H1 (cell line): Measurements from ENCODE around the gene ACVR2B. TPM values are rescaled to one million over a fixed set of nuclear protein-coding genes. Genes with fewer than 3 reads are reported as not detected.

Experiments used
- CTCF ChIA-PET: fragments of 300-600 bp; sonication (Branson Sonifier 250); formaldehyde crosslinking; loops from one replicate; lab custom pipeline; 2021; ENCODE audit not compliant: partially characterized antibody; lab: Charles Lee
- POLR2A ChIA-PET: fragments of 300-600 bp; sonication (Branson Sonifier 250); formaldehyde crosslinking; loops from one replicate; lab custom pipeline; 2021; ENCODE audit warnings: inconsistent platforms; ENCODE audit not compliant: partially characterized antibody; lab: Charles Lee
- DNase-seq, 2 experiments: peaks; one replicate each; pipeline versions ENCODE4 v3.0.0 to v3.0.0-alpha.2; 2010 to 2022; ENCODE audit warnings: low spot score in 2 of 2, low read depth in 1 of 2, mixed read lengths in 1 of 2
- FAIRE-seq: peaks from 2 replicates; lab custom pipeline; 2011; peaks lifted over from hg19 to GRCh38; lab: Jason Lieb, UNC
- H2AFZ ChIP-seq: 2 replicates; pipeline ENCODE4 v1.8.1; 2012; ENCODE audit warnings: low read length, inconsistent platforms
- H2AK5ac ChIP-seq: 2 replicates; pipeline ENCODE4 v1.6.1; 2013; ENCODE audit warnings: low read depth, low read length
- H2BK120ac ChIP-seq: replicated peaks from 2 replicates; pipeline ENCODE3; 2013; ENCODE audit warnings: low read depth, low read length, inconsistent platforms
- H2BK12ac ChIP-seq: 2 replicates; pipeline ENCODE4 v1.6.1; 2013; ENCODE audit warnings: low read depth, low read length
- H2BK15ac ChIP-seq: 2 replicates; pipeline ENCODE4 v1.6.1; 2013; ENCODE audit warnings: low read length
- H2BK20ac ChIP-seq: 2 replicates; pipeline ENCODE4 v1.6.1; 2013; ENCODE audit warnings: low read length
- H2BK5ac ChIP-seq: 2 replicates; pipeline ENCODE4 v1.6.1; 2013; ENCODE audit warnings: low read depth, low read length
- H3K14ac ChIP-seq: 2 replicates; pipeline ENCODE4 v1.6.1; 2013; ENCODE audit warnings: inconsistent platforms; ENCODE audit not compliant: insufficient read length
- H3K18ac ChIP-seq: 2 replicates; pipeline ENCODE4 v1.6.1; 2013; ENCODE audit warnings: low read length; ENCODE audit errors: extremely low read depth
- H3K23ac ChIP-seq: 2 replicates; pipeline ENCODE4 v1.6.1; 2013; ENCODE audit warnings: inconsistent platforms; ENCODE audit not compliant: insufficient read length
- H3K23me2 ChIP-seq: 2 replicates; pipeline ENCODE4 v1.6.1; 2013; ENCODE audit warnings: low read depth, low read length
- H3K27ac ChIP-seq: 2 replicates; pipeline ENCODE4 v1.6.1; 2011; ENCODE audit warnings: low read depth, low read length, inconsistent platforms
- H3K27me3 ChIP-seq, 4 experiments: replicated peaks in 1 of 4; 1 replicate in 1 of 4; 2 replicates in 3 of 4; pipeline versions ENCODE4 v1.6.1 to v1.8.1; 2011 to 2013; ENCODE audit warnings: low read length in 3 of 4, mild to moderate bottlenecking in 3 of 4, inconsistent platforms in 2 of 4, mixed read lengths in 2 of 4, moderate library complexity in 1 of 4; ENCODE audit not compliant: control insufficient read depth in 3 of 4, insufficient read depth in 3 of 4; ENCODE audit errors: extremely low read depth in 1 of 4
- H3K36me3 ChIP-seq, 4 experiments: 2 replicates each; pipeline versions ENCODE4 v1.6.1 to v1.8.1; 2011 to 2013; ENCODE audit warnings: mild to moderate bottlenecking in 4 of 4, low read length in 3 of 4, moderate library complexity in 2 of 4, control low read depth in 1 of 4, inconsistent platforms in 1 of 4; ENCODE audit not compliant: insufficient read depth in 4 of 4, control insufficient read depth in 2 of 4
- H3K4ac ChIP-seq: replicated peaks from 2 replicates; pipeline ENCODE3; 2013; ENCODE audit warnings: low read length, low read depth, mixed read lengths, inconsistent platforms; ENCODE audit not compliant: insufficient read length
- H3K4me1 ChIP-seq, 4 experiments: replicated peaks in 1 of 4; 1 replicate in 1 of 4; 2 replicates in 3 of 4; pipeline versions ENCODE4 v1.6.1 to v1.8.1; 2011 to 2013; ENCODE audit warnings: low read length in 3 of 4, inconsistent platforms in 2 of 4, mixed read lengths in 1 of 4; ENCODE audit not compliant: insufficient read depth in 4 of 4, control insufficient read depth in 3 of 4
- H3K4me2 ChIP-seq, 2 experiments: 2 replicates each; pipeline versions ENCODE4 v1.6.1 to v1.8.1; 2011 to 2013; ENCODE audit warnings: low read depth in 2 of 2, low read length in 2 of 2, control low read depth in 1 of 2, inconsistent platforms in 1 of 2, mild to moderate bottlenecking in 1 of 2; ENCODE audit not compliant: insufficient read depth in 1 of 2
- H3K4me3 ChIP-seq, 4 experiments: fragments of 200-600, 300-600 bp in 1 of 4; sonication (generic), shearing (Covaris generic), sonication (Bioruptor Twin) in 1 of 4; 2 replicates each; pipeline versions ENCODE4 v1.5.1 to v1.8.1; 2011 to 2016; ENCODE audit warnings: low read length in 4 of 4, low read depth in 3 of 4, control low read depth in 2 of 4, inconsistent platforms in 2 of 4, mild to moderate bottlenecking in 2 of 4, mixed read lengths in 1 of 4, moderate library complexity in 1 of 4; ENCODE audit not compliant: insufficient read depth in 2 of 4; ENCODE audit errors: extremely low read depth in 1 of 4
- H3K56ac ChIP-seq: replicated peaks from 2 replicates; pipeline ENCODE3; 2013; ENCODE audit warnings: low read depth, mild to moderate bottlenecking, mixed read lengths, low read length, inconsistent platforms; ENCODE audit not compliant: insufficient read length
- H3K79me1 ChIP-seq: 2 replicates; pipeline ENCODE4 v1.6.1; 2013; ENCODE audit warnings: low read depth, low read length, control low read depth
- H3K79me2 ChIP-seq, 2 experiments: 2 replicates each; pipeline versions ENCODE4 v1.6.1 to v1.8.1; 2012 to 2013; ENCODE audit warnings: low read length in 2 of 2, mild to moderate bottlenecking in 2 of 2, inconsistent platforms in 1 of 2; ENCODE audit not compliant: insufficient read depth in 2 of 2, control insufficient read depth in 1 of 2
- H3K9ac ChIP-seq, 4 experiments: replicated peaks in 1 of 4; 1 replicate in 1 of 4; 2 replicates in 3 of 4; pipeline versions ENCODE4 v1.6.1 to v1.8.1; 2011 to 2013; ENCODE audit warnings: low read depth in 3 of 4, low read length in 3 of 4, control low read depth in 2 of 4, mild to moderate bottlenecking in 2 of 4, moderate library complexity in 2 of 4, inconsistent platforms in 1 of 4; ENCODE audit errors: extremely low read depth in 1 of 4
- H3K9me3 ChIP-seq, 2 experiments: 2 replicates each; pipeline versions ENCODE4 v1.6.1 to v1.8.1; 2012 to 2013; ENCODE audit warnings: mild to moderate bottlenecking in 2 of 2, moderate library complexity in 2 of 2, control low read depth in 1 of 2, inconsistent platforms in 1 of 2, low read depth in 1 of 2, low read length in 1 of 2, mixed read lengths in 1 of 2; ENCODE audit not compliant: insufficient read depth in 2 of 2
- H4K20me1 ChIP-seq, 2 experiments: replicated peaks in 1 of 2; 2 replicates each; pipeline versions ENCODE3 to v1.8.1; 2011 to 2013; ENCODE audit warnings: inconsistent platforms in 2 of 2, low read length in 2 of 2, mild to moderate bottlenecking in 1 of 2; ENCODE audit not compliant: insufficient read depth in 2 of 2, control insufficient read depth in 1 of 2
- H4K5ac ChIP-seq: 2 replicates; pipeline ENCODE4 v1.6.1; 2013; ENCODE audit warnings: low read length, low read depth, mixed read lengths, inconsistent platforms; ENCODE audit not compliant: insufficient read length
- H4K8ac ChIP-seq: 2 replicates; pipeline ENCODE4 v1.8.0; 2013; ENCODE audit warnings: mild to moderate bottlenecking, moderate library complexity, low read length, inconsistent platforms; ENCODE audit not compliant: insufficient read depth; ENCODE audit errors: extremely low read depth
- H4K91ac ChIP-seq: replicated peaks from 2 replicates; pipeline ENCODE3; 2013; ENCODE audit warnings: low read length, mixed read lengths, inconsistent platforms; ENCODE audit not compliant: insufficient read length
- BRCA1 ChIP-seq: IDR thresholded peaks from 2 replicates; pipeline ENCODE4 v1.6.1; 2012; ENCODE audit warnings: low read depth, low read length, improper control_type of control experiment
- CTBP2 ChIP-seq: IDR thresholded peaks from 2 replicates; pipeline ENCODE4 v1.7.0; 2011; ENCODE audit warnings: borderline replicate concordance, mild to moderate bottlenecking, moderate library complexity, mixed read lengths, low read length; ENCODE audit not compliant: insufficient read depth, insufficient read length
- HDAC2 ChIP-seq, 2 experiments: fragments of 300-600 bp in 1 of 2; sonication (generic) in 1 of 2; IDR thresholded peaks; 2 replicates each; pipeline ENCODE4 v1.6.1; 2011 to 2012; ENCODE audit warnings: low read depth in 2 of 2, low read length in 2 of 2, mild to moderate bottlenecking in 2 of 2, moderate library complexity in 2 of 2, borderline replicate concordance in 1 of 2, inconsistent platforms in 1 of 2
- MAFK ChIP-seq: IDR thresholded peaks from 2 replicates; pipeline ENCODE4 v1.6.1; 2012; ENCODE audit warnings: low read depth, mild to moderate bottlenecking, improper control_type of control experiment, low read length
- NRF1 ChIP-seq: IDR thresholded peaks from 2 replicates; pipeline ENCODE4 v1.6.1; 2011; ENCODE audit warnings: mild to moderate bottlenecking, low read depth, low read length, improper control_type of control experiment
- POLR2A ChIP-seq, 2 experiments: IDR thresholded peaks; 1 replicate in 1 of 2; 2 replicates in 1 of 2; pipeline ENCODE4 v1.6.1; 2011; ENCODE audit warnings: low read depth in 2 of 2, low read length in 2 of 2, mild to moderate bottlenecking in 2 of 2; ENCODE audit errors: control extremely low read depth in 1 of 2
- TCF12 ChIP-seq: IDR thresholded peaks from 2 replicates; pipeline ENCODE4 v1.6.1; 2011; ENCODE audit warnings: low read depth, mild to moderate bottlenecking, low read length
- WGBS, 2 experiments: shearing (Covaris generic) in 1 of 2; methylation state at CpG; one replicate each; pipeline versions ENCODE4 v1.1.6 to v1.1.7; 2013 to 2015; ENCODE audit warnings: low lambda C conversion rate in 2 of 2, mixed read lengths in 2 of 2, inconsistent platforms in 1 of 2, low coverage in 1 of 2, missing lambda C conversion rate in 1 of 2; ENCODE audit not compliant: insufficient replicate concordance in 2 of 2, insufficient coverage in 1 of 2, insufficient read length in 1 of 2; ENCODE audit errors: extremely low coverage in 1 of 2, missing lambda C conversion rate in 1 of 2; 5-methylcytosine and 5-hydroxymethylcytosine counted together
- polyA plus RNA-seq, 7 experiments: library from polyadenylated mRNA; depleted of rRNA in 3 of 7; stranded (reverse) in 5 of 7; unstranded in 2 of 7; fragments of >200 nt in 5 of 7; fragments of 200-250 nt in 2 of 7; gene quantifications; 1 replicate in 5 of 7; 2 replicates in 1 of 7; 4 replicates in 1 of 7; pipeline versions ENCODE4 v1.2.1 to v1.2.3, GENCODE V29; 2011 to 2013; ENCODE audit warnings: missing spikeins in 2 of 7, mixed read lengths in 2 of 7
- total RNA-seq: library from RNA; stranded (reverse); fragmentation: NEBNext Ultra II Directional; extraction: Animal tissue kit (Norgen Biotek cat#: 25700); gene quantifications from 2 replicates; pipeline ENCODE4 v1.2.1, GENCODE V29; 2021
- TF ChIP-seq, protein P1 (sequence below), 3 experiments: IDR thresholded peaks; 1 replicate in 2 of 3; 2 replicates in 1 of 3; pipeline versions ENCODE4 v1.5.1 to v1.6.1; 2011; ENCODE audit warnings: low read length in 3 of 3, mild to moderate bottlenecking in 3 of 3, inconsistent platforms in 2 of 3, low read depth in 1 of 3, moderate library complexity in 1 of 3; ENCODE audit not compliant: insufficient read depth in 1 of 3; ENCODE audit errors: control extremely low read depth in 1 of 3
- TF ChIP-seq, protein P2 (sequence below): IDR thresholded peaks from 2 replicates; pipeline ENCODE4 v1.6.1; 2012; ENCODE audit warnings: low read length, inconsistent platforms

ACVR2B gene
- total and polyA plus RNA-seq, 2 of the 8 experiments (the other 6 are each of a cell fraction or from before 2014, with no cell fraction given): 24.7 to 109 TPM

DNA sequence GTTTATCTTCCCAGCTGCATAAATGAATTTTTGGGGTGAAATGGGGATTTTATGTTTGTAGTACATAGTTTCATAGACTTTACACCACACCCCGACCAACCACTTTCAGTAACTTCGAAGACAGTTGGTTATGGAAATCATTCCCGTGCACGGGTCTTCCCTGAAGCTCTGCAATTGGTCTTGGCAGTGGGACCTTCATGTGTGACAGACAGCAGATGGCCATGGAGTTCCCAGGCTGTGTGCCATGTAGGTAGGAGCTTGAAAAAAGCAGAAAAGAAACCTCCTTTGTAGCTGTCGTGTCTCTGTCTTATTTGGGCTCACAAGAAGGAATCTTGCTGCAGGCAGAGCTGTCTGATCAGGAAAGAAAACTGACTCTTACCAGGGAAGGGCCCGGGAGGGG, 68.3 kb downstream of the ACVR2B start:
- H3K23me2 ChIP-seq: no peaks in the 10 kb centered on the region
- no peaks in the 10 kb centered on the region for H4K20me1 ChIP-seq
- CTCF ChIA-PET: interaction anchor here (0.6 to 12.5 kb wide), 51 partner anchors 9 to 506 kb away, joined by 3 to 318 read pairs (median 5); partner anchors contain the start of genes EXOG and SCN5A
- H3K4me3 ChIP-seq: no peak overlapping the region
- no peak overlapping the region for H2BK5ac ChIP-seq
- peaks cover 3 to 12% (median 7%) of the 10 kb centered on the region in 4 experiments for H3K36me3 ChIP-seq
- H2BK12ac ChIP-seq: no peak overlapping the region
- H3K79me1 ChIP-seq: no peaks in the 10 kb centered on the region; the same call in 1 of the 2 replicates
- H4K8ac ChIP-seq: no peak overlapping the region
- H3K18ac ChIP-seq: no peak overlapping the region
- H4K5ac ChIP-seq: no peak overlapping the region
- H3K4ac ChIP-seq: no peak overlapping the region
- no peak for FAIRE-seq
- no peak overlapping the region for H3K4me2 ChIP-seq
- H3K56ac ChIP-seq: no peak overlapping the region
- H2AK5ac ChIP-seq: no peak overlapping the region
- no peak overlapping the region for H4K91ac ChIP-seq
- H3K27me3 ChIP-seq: no peaks in the 10 kb centered on the region
- H3K9me3 ChIP-seq: no peaks in the 10 kb centered on the region
- H2AFZ ChIP-seq: no peak overlapping the region
- H3K14ac ChIP-seq: no peak overlapping the region
- no peak overlapping the region for H3K23ac ChIP-seq
- no peak overlapping the region for H2BK15ac ChIP-seq
- H2BK20ac ChIP-seq: no peak overlapping the region
- peaks cover 0 to 19% (median 3%) of the 10 kb centered on the region in 4 experiments; a peak in 4 of 7 replicates for H3K4me1 ChIP-seq
- no peak for DNase-seq
- no peak overlapping the region for H3K27ac ChIP-seq
- no peak overlapping the region for H3K9ac ChIP-seq
- H2BK120ac ChIP-seq: no peak overlapping the region
- WGBS, 2 experiments: 83% methylated on average over 6 of the region's 6 CpGs; no CpG with 5 or more reads in 1 of the 2 experiments
- POLR2A ChIA-PET: interaction anchor here (1.0 to 1.5 kb wide), 5 partner anchors 9 to 114 kb away, joined by 3 to 5 read pairs (median 3); partner anchors contain the start of gene EXOG
- H3K79me2 ChIP-seq: no peaks in the 10 kb centered on the region
- TF ChIP-seq HDAC2 (IDR thresholded peaks at IDR 0.05; ENCODE audit: borderline replicate concordance in 1 of 2, low read depth in 2 of 2, low read length in 2 of 2) (no peak), BRCA1 (no peak), CTBP2 (no peak), TCF12 (no peak), POLR2A (IDR thresholded peaks at IDR 0.05; ENCODE audit: control extremely low read depth in 1 of 2, low read depth in 2 of 2, low read length in 2 of 2) (no peak), MAFK (no peak), NRF1 (no peak)
- TF ChIP-seq, protein P1, sequence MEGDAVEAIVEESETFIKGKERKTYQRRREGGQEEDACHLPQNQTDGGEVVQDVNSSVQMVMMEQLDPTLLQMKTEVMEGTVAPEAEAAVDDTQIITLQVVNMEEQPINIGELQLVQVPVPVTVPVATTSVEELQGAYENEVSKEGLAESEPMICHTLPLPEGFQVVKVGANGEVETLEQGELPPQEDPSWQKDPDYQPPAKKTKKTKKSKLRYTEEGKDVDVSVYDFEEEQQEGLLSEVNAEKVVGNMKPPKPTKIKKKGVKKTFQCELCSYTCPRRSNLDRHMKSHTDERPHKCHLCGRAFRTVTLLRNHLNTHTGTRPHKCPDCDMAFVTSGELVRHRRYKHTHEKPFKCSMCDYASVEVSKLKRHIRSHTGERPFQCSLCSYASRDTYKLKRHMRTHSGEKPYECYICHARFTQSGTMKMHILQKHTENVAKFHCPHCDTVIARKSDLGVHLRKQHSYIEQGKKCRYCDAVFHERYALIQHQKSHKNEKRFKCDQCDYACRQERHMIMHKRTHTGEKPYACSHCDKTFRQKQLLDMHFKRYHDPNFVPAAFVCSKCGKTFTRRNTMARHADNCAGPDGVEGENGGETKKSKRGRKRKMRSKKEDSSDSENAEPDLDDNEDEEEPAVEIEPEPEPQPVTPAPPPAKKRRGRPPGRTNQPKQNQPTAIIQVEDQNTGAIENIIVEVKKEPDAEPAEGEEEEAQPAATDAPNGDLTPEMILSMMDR (IDR thresholded peaks at IDR 0.05; ENCODE audit: control extremely low read depth in 1 of 3, insufficient read depth in 1 of 3, low read depth in 1 of 3, low read length in 3 of 3): no peak
- TF ChIP-seq, protein P2, sequence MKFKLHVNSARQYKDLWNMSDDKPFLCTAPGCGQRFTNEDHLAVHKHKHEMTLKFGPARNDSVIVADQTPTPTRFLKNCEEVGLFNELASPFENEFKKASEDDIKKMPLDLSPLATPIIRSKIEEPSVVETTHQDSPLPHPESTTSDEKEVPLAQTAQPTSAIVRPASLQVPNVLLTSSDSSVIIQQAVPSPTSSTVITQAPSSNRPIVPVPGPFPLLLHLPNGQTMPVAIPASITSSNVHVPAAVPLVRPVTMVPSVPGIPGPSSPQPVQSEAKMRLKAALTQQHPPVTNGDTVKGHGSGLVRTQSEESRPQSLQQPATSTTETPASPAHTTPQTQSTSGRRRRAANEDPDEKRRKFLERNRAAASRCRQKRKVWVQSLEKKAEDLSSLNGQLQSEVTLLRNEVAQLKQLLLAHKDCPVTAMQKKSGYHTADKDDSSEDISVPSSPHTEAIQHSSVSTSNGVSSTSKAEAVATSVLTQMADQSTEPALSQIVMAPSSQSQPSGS: no peak
